Body of pancreas (tissue), 4 donors: Measurements from ENCODE around the gene VPS41.

Source experiments
- CTCF ChIP-seq, 7 experiments: fragments of 450-650 bp in 4 of 7; fragments of 200-600 bp in 3 of 7; sonication (generic) in 3 of 7; IDR thresholded peaks; one replicate each; pipeline ENCODE4 v1.5.1; 2016 to 2019; ENCODE audit warnings: antibody characterized with exemption in 7 of 7
- POLR2A ChIP-seq, 3 donors: fragments of 450-650 bp; IDR thresholded peaks; one replicate each; pipeline ENCODE4 v1.6.1; 2016; ENCODE audit warnings: antibody characterized with exemption in 3 of 3, mild to moderate bottlenecking in 2 of 3

- no peak for TF ChIP-seq CTCF (IDR thresholded peaks at IDR 0.05)
- no peak for TF ChIP-seq POLR2A (IDR thresholded peaks at IDR 0.05)
These were observed 57.7 kb downstream of the VPS41 start for GRCh38 chr7:38851321-38851720.
